Motor neuron (in vitro differentiated cells): ENCODE data around the gene RAD51B. TPM values are rescaled to one million over a fixed set of nuclear protein-coding genes. Genes with fewer than 3 reads are reported as not detected.
A peak's percentile ranks its signal among the peaks of the same experiment; 100 is the strongest.

Source experiments
- ATAC-seq, 8 experiments: fragments of 200-7000 bp; cut with Tn5 transposase; replicated peaks in 6 of 8; 2 replicates each; pipeline ENCODE4 v1.8.0; 2021; ENCODE audit warnings: mild to moderate bottlenecking in 8 of 8, moderate library complexity in 8 of 8
- H3K27ac ChIP-seq, 2 donors: fragments of 250-450 bp; sonication (Bioruptor Pico); 2 replicates each; pipeline ENCODE4 v1.9.0; 2021; ENCODE audit warnings: antibody characterized with exemption in 2 of 2, mild to moderate bottlenecking in 2 of 2, moderate library complexity in 1 of 2
- H3K4me1 ChIP-seq, 2 donors: fragments of 250-450 bp; sonication (Bioruptor Pico); replicated peaks in 1 of 2; 2 replicates each; pipeline ENCODE4 v1.6.1; 2021; ENCODE audit warnings: antibody characterized with exemption in 2 of 2, mild to moderate bottlenecking in 2 of 2, moderate library complexity in 1 of 2
- H3K4me3 ChIP-seq, 5 donors: fragments of 250-450 bp; sonication (Bioruptor Pico); 2 replicates each; pipeline ENCODE4 v1.9.0; 2021; ENCODE audit warnings: antibody characterized with exemption in 5 of 5, mild to moderate bottlenecking in 5 of 5, moderate library complexity in 4 of 5
- WGBS, 10 experiments: fragments of 450-650 bp; shearing (Covaris generic); methylation state at CpG; one replicate each; pipeline ENCODE4 v1.0.0; 2022; 5-methylcytosine and 5-hydroxymethylcytosine counted together
- in situ Hi-C, 9 experiments: fragments of 400-800 bp; cut with MboI; loops; one replicate each; pipeline ENCODE4 v1.15.0; 2021; ENCODE audit warnings: low sequenced_read_pairs in 9 of 9, low pct_unique_long_range_greater_than_20kb in 2 of 9; ENCODE audit not compliant: unreplicated experiment in 9 of 9
- total RNA-seq, 8 experiments: library from RNA; unstranded; fragments of 300-600 nt; gene quantifications; 2 replicates each; pipeline versions ENCODE4 v1.2.3 to v1.2.4, GENCODE V29; 2022

The RAD51B gene
- total RNA-seq, 8 experiments from 2014 or later: 5.4 to 37.7 (median 11.0) TPM

GRCh38 chr14:68468437-68469207 lies 649.0 kb downstream of the RAD51B start:
- Histone ChIP-seq H3K4me3 (no peak overlapping the region), H3K4me1 (peaks cover 33 to 37% of the 10 kb centered on the region in 2 donors), H3K27ac (no peak overlapping the region)
- ATAC-seq: peak in 3 of 8 experiments; percentile 44 to 80 (median 65)
- WGBS, 10 experiments: 80 to 100% (median 90%) methylated on average over 1 to 3 of the region's 5 CpGs; no CpG with 5 or more reads in 3 of the 10 experiments
- in situ Hi-C loops: no loop called here

GRCh38 chr14:68469208-68469713 lies 649.7 kb downstream of the RAD51B start:
- in situ Hi-C loops: no loop called here
- no peak overlapping the region for H3K4me3 ChIP-seq
- H3K4me1 ChIP-seq: peaks cover 33 to 37% of the 10 kb centered on the region in 2 donors
- 40 to 100% (median 54%) methylated on average over 1 to 5 of the region's 5 CpGs; no CpG with 5 or more reads in 1 of the 10 experiments for WGBS, 10 experiments
- peak in 3 of 8 experiments; percentile 8 to 36 (median 8) for ATAC-seq
- H3K27ac ChIP-seq: no peak overlapping the region

DNA sequence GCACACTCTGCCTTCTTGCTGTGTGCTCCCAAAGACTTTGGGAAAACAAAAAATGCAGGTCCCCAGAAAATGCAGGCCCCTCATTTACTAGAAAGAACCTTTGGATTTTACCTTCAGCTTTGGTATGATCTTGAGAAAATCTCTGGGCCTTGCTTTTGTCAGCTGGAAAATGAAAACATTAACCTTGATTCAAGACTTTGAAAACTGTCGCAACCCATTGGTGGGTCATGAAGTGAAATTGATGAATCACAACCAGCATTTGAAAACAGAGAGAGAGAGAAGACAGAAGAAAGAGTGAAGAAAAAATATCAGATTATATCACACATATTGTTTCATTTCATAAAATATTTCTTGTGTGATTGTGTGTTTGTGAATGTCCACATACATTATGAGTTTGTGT lies 650.8 kb downstream of the RAD51B start:
- H3K27ac ChIP-seq: no peak overlapping the region
- peaks cover 33 to 37% of the 10 kb centered on the region in 2 donors for H3K4me1 ChIP-seq
- WGBS, 10 experiments: 80 to 100% (median 100%) methylated on average over 1 of the region's 1 CpG; no CpG with 5 or more reads in 3 of the 10 experiments
- ATAC-seq: no peak
- H3K4me3 ChIP-seq: no peak overlapping the region
- in situ Hi-C loops: no loop called here

GRCh38 chr14:68471029-68471963 lies 651.7 kb downstream of the RAD51B start:
- in situ Hi-C loops: no loop called here
- H3K27ac ChIP-seq: peak overlapping the region in 1 of 2 donors; percentile 64
- H3K4me3 ChIP-seq: no peak overlapping the region
- H3K4me1 ChIP-seq: peaks cover 37% of the 10 kb centered on the region in 2 donors
- WGBS, 10 experiments: 14 to 100% (median 55%) methylated on average over 1 to 9 of the region's 12 CpGs; no CpG with 5 or more reads in 2 of the 10 experiments
- peak in 5 of 8 experiments; percentile 32 to 67 (median 46) for ATAC-seq

- peaks cover 44% of the 10 kb centered on the region in 2 donors for H3K4me1 ChIP-seq
- in situ Hi-C loops: no loop called here
- H3K4me3 ChIP-seq: no peak overlapping the region
- WGBS, 10 experiments: 60 to 100% (median 96%) methylated on average over 1 to 4 of the region's 4 CpGs; no CpG with 5 or more reads in 5 of the 10 experiments
- peak in 1 of 8 experiments; percentile 5 for ATAC-seq
- peak overlapping the region in 1 of 2 donors; percentile 64 for H3K27ac ChIP-seq
These were observed 652.5 kb downstream of the RAD51B start for GRCh38 chr14:68471964-68472508.

DNA sequence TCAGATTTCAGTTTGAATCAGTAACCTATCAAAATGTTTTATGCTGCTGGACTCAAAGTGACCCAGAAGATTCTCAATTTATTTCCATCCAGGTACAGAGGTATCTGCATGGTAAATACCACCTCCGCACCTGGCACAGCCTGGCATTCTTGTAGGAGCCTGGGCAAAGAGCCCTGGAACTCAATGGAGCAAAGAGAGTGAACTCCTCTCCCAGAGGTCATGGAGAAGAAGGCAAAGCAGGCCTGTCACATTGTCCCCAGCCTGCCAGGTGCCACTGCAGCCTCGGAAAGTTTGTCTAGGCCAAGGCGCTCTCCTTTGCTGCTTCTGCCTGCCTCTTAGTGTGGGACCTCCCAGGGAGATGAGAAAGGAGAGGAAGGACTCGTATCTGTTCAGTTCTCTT lies 653.5 kb downstream of the RAD51B start:
- in situ Hi-C loops: no loop called here
- 25 to 100% (median 72%) methylated on average over 1 to 4 of the region's 4 CpGs; no CpG with 5 or more reads in 2 of the 10 experiments for WGBS, 10 experiments
- Histone ChIP-seq H3K4me3 (no peak overlapping the region), H3K4me1 (peaks cover 55% of the 10 kb centered on the region in 2 donors), H3K27ac (no peak overlapping the region)
- ATAC-seq: no peak

- WGBS, 10 experiments: 62 to 100% (median 85%) methylated on average over 1 to 2 of the region's 2 CpGs; no CpG with 5 or more reads in 2 of the 10 experiments
- Histone ChIP-seq H3K27ac (no peak overlapping the region), H3K4me3 (no peak overlapping the region), H3K4me1 (peaks cover 62% of the 10 kb centered on the region in 2 donors)
- in situ Hi-C loops: no loop called here
- no peak for ATAC-seq
These were observed 654.2 kb downstream of the RAD51B start for GRCh38 chr14:68473794-68474193.

DNA sequence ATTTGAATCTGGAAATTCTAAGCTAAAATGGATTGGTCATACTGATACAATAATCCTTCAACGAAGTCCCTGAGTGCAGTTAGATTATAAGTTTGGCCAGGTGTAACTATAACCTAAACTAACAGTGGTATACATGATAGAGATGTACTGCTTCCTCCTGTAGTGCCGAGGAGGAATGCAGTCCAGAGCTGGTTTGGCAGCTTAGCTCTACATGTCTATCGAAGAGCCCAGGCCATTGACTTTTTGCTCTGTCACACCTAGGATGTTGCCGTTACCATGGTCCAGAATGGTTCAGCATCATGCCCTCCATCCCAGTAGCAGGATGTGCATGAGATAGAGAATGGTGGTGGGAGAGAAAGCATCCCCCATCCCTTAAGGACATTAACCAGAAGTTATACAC lies 655.2 kb downstream of the RAD51B start:
- Histone ChIP-seq H3K27ac (no peak overlapping the region), H3K4me3 (no peak overlapping the region), H3K4me1 (peaks cover 57 to 64% of the 10 kb centered on the region in 2 donors)
- in situ Hi-C loops: no loop called here
- no peak for ATAC-seq
- 80 to 100% (median 98%) methylated on average over 1 to 4 of the region's 4 CpGs; no CpG with 5 or more reads in 4 of the 10 experiments for WGBS, 10 experiments

- no peak for ATAC-seq
- Histone ChIP-seq H3K27ac (no peak overlapping the region), H3K4me1 (peaks cover 53 to 58% of the 10 kb centered on the region in 2 donors), H3K4me3 (no peak overlapping the region)
- in situ Hi-C loops: no loop called here
These were observed 656.2 kb downstream of the RAD51B start for GRCh38 chr14:68475802-68476201.

- in situ Hi-C loops: no loop called here
- 6 to 37% (median 23%) methylated on average over 2 to 10 of the region's 10 CpGs; no CpG with 5 or more reads in 1 of the 10 experiments for WGBS, 10 experiments
- Histone ChIP-seq H3K27ac (peak overlapping the region; percentile 2 to 13), H3K4me1 (peaks cover 46 to 51% of the 10 kb centered on the region in 2 donors), H3K4me3 (no peak overlapping the region)
- ATAC-seq: peak; percentile 62 to 94 (median 86)
These were observed 656.9 kb downstream of the RAD51B start for GRCh38 chr14:68476212-68477109.

DNA sequence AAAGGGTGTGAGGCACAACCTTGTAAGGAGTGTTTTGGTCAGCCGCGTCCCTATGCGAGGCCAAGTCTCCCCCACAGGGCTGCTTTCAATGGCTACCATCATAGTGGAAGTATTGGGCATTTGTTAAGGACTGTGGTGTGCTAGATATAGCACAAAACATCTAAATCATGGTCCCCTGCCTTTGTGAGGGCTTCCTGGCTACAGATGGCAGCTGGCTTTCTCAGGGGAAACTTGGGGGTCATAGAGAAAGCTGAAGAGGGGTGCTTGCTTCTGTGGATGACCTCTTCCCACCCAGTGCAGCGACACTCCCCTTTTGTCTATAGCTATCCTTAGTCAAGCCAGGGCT lies 657.5 kb downstream of the RAD51B start:
- no peak overlapping the region for H3K4me3 ChIP-seq
- ATAC-seq: peak in 1 of 8 experiments; percentile 18
- H3K27ac ChIP-seq: peak overlapping the region in 1 of 2 donors; percentile 2
- H3K4me1 ChIP-seq: peaks cover 40 to 46% of the 10 kb centered on the region in 2 donors
- WGBS, 10 experiments: 29 to 100% (median 42%) methylated on average over 3 to 4 of the region's 4 CpGs; no CpG with 5 or more reads in 6 of the 10 experiments
- in situ Hi-C loops: no loop called here
